Endothelial cell of umbilical vein (primary cell): ENCODE data around the gene DST. TPM values are rescaled to one million over a fixed set of nuclear protein-coding genes. Genes with fewer than 3 reads are reported as not detected.

Source experiments
- BruUV-seq: library from RNA; stranded (reverse); fragments of 400-500 nt; replicated peaks from 2 replicates; lab custom pipeline; 2021; lab: Mats Ljungman, UMichigan
- CTCF ChIA-PET: fragments of 300-600, 350-600 bp; sonication (Branson Sonifier 250); formaldehyde crosslinking; loops from one replicate; lab custom pipeline; 2021; ENCODE audit warnings: antibody characterized with exemption, inconsistent platforms; lab: Charles Lee
- POLR2A ChIA-PET: fragments of 300-600, 350-600 bp; sonication (Branson Sonifier 250); formaldehyde crosslinking; loops from one replicate; lab custom pipeline; 2021; ENCODE audit warnings: antibody characterized with exemption, inconsistent platforms; lab: Charles Lee
- DNase-seq: peaks from one replicate; pipeline ENCODE4 v3.0.0-alpha.2; 2011; ENCODE audit warnings: low read depth, low spot score
- FAIRE-seq: peaks from 2 replicates; lab custom pipeline; 2011; peaks lifted over from hg19 to GRCh38; lab: Jason Lieb, UNC
- H2AFZ ChIP-seq: 2 replicates; pipeline ENCODE4 v1.6.0; 2012; ENCODE audit warnings: low read depth, low read length, control low read depth, inconsistent platforms
- H3K27ac ChIP-seq: 2 replicates; pipeline ENCODE4 v1.5.1; 2011; ENCODE audit warnings: low read depth, mild to moderate bottlenecking, control low read depth, low read length, moderate library complexity; ENCODE audit not compliant: insufficient read depth
- H3K27me3 ChIP-seq, 2 experiments: 2 replicates each; pipeline versions ENCODE4 v1.6.0 to v1.6.1; 2011; ENCODE audit warnings: low read length in 2 of 2, mixed read lengths in 1 of 2; ENCODE audit not compliant: control insufficient read depth in 2 of 2, insufficient read depth in 2 of 2
- H3K36me3 ChIP-seq, 2 experiments: 2 replicates in 1 of 2; 3 replicates in 1 of 2; pipeline ENCODE4 v1.5.1; 2011; ENCODE audit warnings: low read length in 2 of 2, mild to moderate bottlenecking in 1 of 2, moderate library complexity in 1 of 2; ENCODE audit not compliant: control insufficient read depth in 2 of 2, insufficient read depth in 2 of 2; ENCODE audit errors: extremely low read depth in 1 of 2
- H3K4me1 ChIP-seq: 3 replicates; pipeline ENCODE4 v1.5.1; 2011; ENCODE audit warnings: mild to moderate bottlenecking, low read length; ENCODE audit not compliant: control insufficient read depth, insufficient read depth; ENCODE audit errors: extremely low read depth
- H3K4me2 ChIP-seq: 2 replicates; pipeline ENCODE4 v1.6.1; 2011; ENCODE audit warnings: low read length, control low read depth, mixed read lengths; ENCODE audit not compliant: insufficient read depth
- H3K4me3 ChIP-seq, 3 experiments: fragments of 200-600 bp in 1 of 3; sonication (generic), shearing (Covaris generic) in 1 of 3; replicated peaks in 1 of 3; 2 replicates each; pipeline ENCODE4 v1.5.1; 2011 to 2016; ENCODE audit warnings: control low read depth in 3 of 3, low read length in 3 of 3, mild to moderate bottlenecking in 2 of 3, inconsistent platforms in 1 of 3, low read depth in 1 of 3, moderate library complexity in 1 of 3; ENCODE audit not compliant: insufficient read depth in 1 of 3
- H3K79me2 ChIP-seq: 2 replicates; pipeline ENCODE4 v1.6.0; 2012; ENCODE audit warnings: low read length, inconsistent platforms; ENCODE audit not compliant: control insufficient read depth, insufficient read depth
- H3K9ac ChIP-seq: replicated peaks from 2 replicates; pipeline ENCODE3; 2011; ENCODE audit warnings: low read length, control low read depth; ENCODE audit not compliant: insufficient read depth; ENCODE audit errors: extremely low read depth
- H3K9me1 ChIP-seq: replicated peaks from 3 replicates; pipeline ENCODE4 v1.6.0; 2011; ENCODE audit warnings: mild to moderate bottlenecking, low read length; ENCODE audit not compliant: control insufficient read depth, insufficient read depth; ENCODE audit errors: extremely low read depth
- H3K9me3 ChIP-seq: replicated peaks from 2 replicates; pipeline ENCODE4 v1.5.1; 2012; ENCODE audit warnings: low read length, inconsistent platforms; ENCODE audit not compliant: control insufficient read depth, insufficient read depth
- H4K20me1 ChIP-seq: replicated peaks from 2 replicates; pipeline ENCODE3; 2011; ENCODE audit warnings: mild to moderate bottlenecking, low read length; ENCODE audit not compliant: control insufficient read depth, insufficient read depth; ENCODE audit errors: extremely low read depth
- JUN ChIP-seq: IDR thresholded peaks from 2 replicates; pipeline ENCODE4 v1.6.1; 2011; ENCODE audit warnings: borderline replicate concordance, low read depth; ENCODE audit not compliant: insufficient read length, insufficient read depth
- MYC ChIP-seq: IDR thresholded peaks from one replicate; pipeline ENCODE4 v1.6.1; 2011; ENCODE audit warnings: mild to moderate bottlenecking, low read depth, low read length
- POLR2AphosphoS5 ChIP-seq: IDR thresholded peaks from 2 replicates; pipeline ENCODE4 v1.6.1; 2012; ENCODE audit warnings: low read depth, mild to moderate bottlenecking, control low read depth, low read length, moderate library complexity; ENCODE audit not compliant: insufficient read depth
- dilution Hi-C: fragments of 300-500 bp; cut with MboI; formaldehyde crosslinking; loops from one replicate; pipeline ENCODE4 v1.15.0; 2019; ENCODE audit warnings: low sequenced_read_pairs; ENCODE audit not compliant: extremely low pct_ligation_motif_present
- intact Hi-C: fragments of 100-400 bp; cut with micrococcal nuclease; formaldehyde crosslinking; loops from one replicate; pipeline ENCODE4 v1.10.0; 2022
- polyA plus RNA-seq, 4 experiments: library from polyadenylated mRNA; depleted of rRNA in 3 of 4; stranded (reverse) in 3 of 4; unstranded in 1 of 4; fragments of >200 nt; gene quantifications; 2 replicates each; pipeline versions ENCODE4 v1.2.1 to v1.2.3, GENCODE V29; 2011 to 2012; ENCODE audit warnings: missing spikeins in 1 of 4
- total RNA-seq: library from RNA; stranded (reverse); gene quantifications from 2 replicates; pipeline ENCODE4 v1.2.3, GENCODE V29; 2021
- TF ChIP-seq, protein P1 (sequence below), 2 donors: IDR thresholded peaks; 1 replicate in 1 of 2; 2 replicates in 1 of 2; pipeline ENCODE4 v1.5.1; 2011; ENCODE audit warnings: low read length in 2 of 2, mild to moderate bottlenecking in 2 of 2, moderate library complexity in 2 of 2, control low read depth in 1 of 2, inconsistent platforms in 1 of 2, low read depth in 1 of 2; ENCODE audit not compliant: insufficient read depth in 1 of 2; ENCODE audit errors: extremely low read depth in 1 of 2
- TF ChIP-seq, protein P2 (sequence below): IDR thresholded peaks from 2 replicates; pipeline ENCODE4 v1.6.1; 2011; ENCODE audit not compliant: insufficient read depth, insufficient read length

DST gene
- total and polyA plus RNA-seq, 2 donors (not counting 3 experiments of a cell fraction or from before 2014, with no cell fraction given), result 62.3 to 253 TPM

DNA sequence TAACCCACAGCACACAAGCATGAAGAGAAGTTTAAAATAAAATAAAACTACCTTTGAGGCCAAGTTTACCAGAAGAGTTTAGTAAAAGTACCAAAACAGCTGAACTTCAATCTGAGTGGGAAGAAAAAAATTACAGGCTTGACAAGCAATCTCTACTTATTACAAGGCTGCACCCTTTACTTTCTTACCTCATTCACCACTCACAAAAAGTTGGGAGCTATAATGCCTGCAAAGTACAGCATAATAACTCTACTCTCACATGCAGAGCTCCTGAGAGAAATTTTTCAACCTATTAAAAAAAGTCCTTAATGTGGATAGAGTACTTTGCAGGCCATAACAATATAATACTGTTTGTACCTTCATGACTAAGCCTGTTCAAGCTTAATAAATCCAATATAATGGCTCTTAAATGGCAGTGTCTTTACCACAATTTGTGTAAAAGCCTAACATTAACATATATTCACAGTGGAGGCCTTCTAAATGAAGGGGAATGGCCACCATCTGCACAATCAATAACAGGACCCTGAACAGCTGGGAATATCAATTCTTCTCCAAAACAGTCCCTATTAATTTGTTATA is 103.1 kb downstream of the DST start:
- H3K9ac ChIP-seq, result no peak overlapping the region
- TF ChIP-seq, protein P1, sequence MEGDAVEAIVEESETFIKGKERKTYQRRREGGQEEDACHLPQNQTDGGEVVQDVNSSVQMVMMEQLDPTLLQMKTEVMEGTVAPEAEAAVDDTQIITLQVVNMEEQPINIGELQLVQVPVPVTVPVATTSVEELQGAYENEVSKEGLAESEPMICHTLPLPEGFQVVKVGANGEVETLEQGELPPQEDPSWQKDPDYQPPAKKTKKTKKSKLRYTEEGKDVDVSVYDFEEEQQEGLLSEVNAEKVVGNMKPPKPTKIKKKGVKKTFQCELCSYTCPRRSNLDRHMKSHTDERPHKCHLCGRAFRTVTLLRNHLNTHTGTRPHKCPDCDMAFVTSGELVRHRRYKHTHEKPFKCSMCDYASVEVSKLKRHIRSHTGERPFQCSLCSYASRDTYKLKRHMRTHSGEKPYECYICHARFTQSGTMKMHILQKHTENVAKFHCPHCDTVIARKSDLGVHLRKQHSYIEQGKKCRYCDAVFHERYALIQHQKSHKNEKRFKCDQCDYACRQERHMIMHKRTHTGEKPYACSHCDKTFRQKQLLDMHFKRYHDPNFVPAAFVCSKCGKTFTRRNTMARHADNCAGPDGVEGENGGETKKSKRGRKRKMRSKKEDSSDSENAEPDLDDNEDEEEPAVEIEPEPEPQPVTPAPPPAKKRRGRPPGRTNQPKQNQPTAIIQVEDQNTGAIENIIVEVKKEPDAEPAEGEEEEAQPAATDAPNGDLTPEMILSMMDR (IDR thresholded peaks at IDR 0.05; ENCODE audit: extremely low read depth in 1 of 2, insufficient read depth in 1 of 2, low read depth in 1 of 2, low read length in 2 of 2), result no peak
- TF ChIP-seq JUN (no peak), POLR2AphosphoS5 (no peak)
- H3K4me3 ChIP-seq, result peak overlapping the region in 1 of 3 experiments; percentile 4
- dilution Hi-C loops (no loop called here), intact Hi-C loops (loop anchor here (2.0 kb wide), 1 partner anchor 13 kb away; no protein-coding TSS in a partner anchor)
- H3K9me1 ChIP-seq, result no peaks in the 10 kb centered on the region
- peak overlapping the region; percentile 99 for H3K4me2 ChIP-seq
- H3K27me3 ChIP-seq, result no peaks in the 10 kb centered on the region
- peaks cover 3% of the 10 kb centered on the region in 2 experiments for H3K36me3 ChIP-seq
- no peak overlapping the region for H2AFZ ChIP-seq
- BruUV-seq, result no TSS peak
- H3K9me3 ChIP-seq, result no peaks in the 10 kb centered on the region
- no peak overlapping the region for H3K27ac ChIP-seq
- CTCF ChIA-PET, result interaction anchor here (1.2 to 2.4 kb wide), 4 partner anchors 9 to 31 kb away, joined by 3 to 15 read pairs (median 8); no protein-coding TSS in a partner anchor
- no peaks in the 10 kb centered on the region for H4K20me1 ChIP-seq
- DNase-seq (peak; percentile 46), FAIRE-seq (no peak)
- POLR2A ChIA-PET, result no interaction called here
- peaks cover 37% of the 10 kb centered on the region for H3K79me2 ChIP-seq
- H3K4me1 ChIP-seq, result peaks cover 44% of the 10 kb centered on the region

DNA sequence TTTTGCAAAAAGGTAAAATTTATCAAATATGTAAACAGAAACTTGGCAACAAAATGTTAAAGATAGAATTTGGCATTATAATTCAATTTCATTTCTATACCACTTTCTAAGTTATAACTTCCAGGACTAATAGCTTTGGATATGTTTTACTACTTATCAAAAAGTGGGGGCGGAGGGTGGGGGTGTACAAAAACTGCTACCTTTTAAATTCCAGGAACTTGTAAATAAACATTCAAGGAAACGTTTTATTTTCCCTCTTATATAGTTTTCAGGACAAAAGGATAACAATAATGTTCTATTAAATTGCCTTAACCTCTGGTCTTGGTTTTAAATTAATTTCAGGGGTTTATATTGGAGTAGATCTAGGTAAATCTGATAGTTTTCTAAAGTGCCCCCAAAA is 103.8 kb downstream of the DST start:
- Histone ChIP-seq H3K9ac (no peak overlapping the region), H2AFZ (no peak overlapping the region), H3K79me2 (peaks cover 37% of the 10 kb centered on the region), H3K9me1 (no peaks in the 10 kb centered on the region), H3K4me3 (peak overlapping the region in 1 of 3 experiments; percentile 4), H3K27me3 (no peaks in the 10 kb centered on the region), H3K36me3 (peaks cover 3% of the 10 kb centered on the region in 2 experiments), H4K20me1 (no peaks in the 10 kb centered on the region), H3K9me3 (no peaks in the 10 kb centered on the region), H3K4me2 (peak overlapping the region; percentile 99), H3K4me1 (peaks cover 44% of the 10 kb centered on the region), H3K27ac (no peak overlapping the region)
- TF ChIP-seq MYC, result no peak
- TF ChIP-seq, protein P2, sequence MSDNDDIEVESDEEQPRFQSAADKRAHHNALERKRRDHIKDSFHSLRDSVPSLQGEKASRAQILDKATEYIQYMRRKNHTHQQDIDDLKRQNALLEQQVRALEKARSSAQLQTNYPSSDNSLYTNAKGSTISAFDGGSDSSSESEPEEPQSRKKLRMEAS, result no peak
- POLR2A ChIA-PET, result no interaction called here
- CTCF ChIA-PET, result interaction anchor here (1.2 to 2.4 kb wide), 5 partner anchors 10 to 32 kb away, joined by 3 to 15 read pairs (median 6); no protein-coding TSS in a partner anchor
- dilution Hi-C loops (no loop called here), intact Hi-C loops (no loop called here)
- FAIRE-seq (no peak), DNase-seq (no peak)
- BruUV-seq, result no TSS peak
